ENCODE results near the gene LHPP.

LHPP gene

GRCh38 chr10:124448696-124449169, 12.9 kb upstream of the LHPP start:
- DNase-seq, result no peak

GRCh38 chr10:124449170-124450011, 12.2 kb upstream of the LHPP start:
- no peak for DNase-seq

DNA sequence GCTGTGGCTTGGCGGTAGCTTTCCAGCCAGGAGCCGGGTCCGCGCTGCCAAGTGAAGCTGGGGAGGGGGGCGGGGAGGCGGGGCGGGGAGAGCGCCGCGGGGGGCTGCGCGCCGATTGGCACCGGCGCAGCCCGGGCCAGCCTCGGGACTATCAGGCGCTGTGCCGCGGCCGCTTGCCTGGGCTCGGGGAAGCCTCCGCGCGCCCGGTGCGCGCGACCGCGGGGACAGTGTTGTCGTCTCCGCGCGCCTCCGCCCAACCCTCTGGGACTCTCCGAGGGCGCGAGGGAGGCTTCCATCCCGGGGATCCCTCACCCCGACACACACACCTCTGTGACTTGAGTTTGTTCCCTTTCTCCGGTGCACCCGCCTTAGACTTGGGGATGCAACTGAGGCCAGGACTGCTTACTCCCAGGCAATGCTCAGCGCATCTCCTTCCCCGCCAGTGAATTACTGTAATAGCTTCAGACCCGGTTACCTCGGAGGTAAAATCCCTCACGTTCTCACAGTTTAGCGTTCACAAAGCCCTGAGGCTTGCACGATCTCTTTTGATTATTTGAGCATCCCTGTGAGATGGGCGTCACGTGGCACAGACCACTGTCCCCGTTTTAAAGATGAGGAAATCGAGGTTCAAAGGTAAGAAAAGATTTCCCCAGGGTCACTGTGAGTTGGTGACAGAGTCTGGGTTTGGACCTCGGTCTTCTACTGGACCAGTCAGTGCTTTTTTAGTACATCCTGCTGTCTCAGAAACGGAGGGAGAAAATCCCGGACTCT, 11.4 kb upstream of the LHPP start, which contains the start of gene NKX1-2:
NKX1-2 (minus strand) TSS at position 24 of the 771 bp plus-strand sequence. CDS start 92 bp downstream, outside the sequence.
- DNase-seq, result no peak

GRCh38 chr10:124450783-124451057, 10.9 kb upstream of the LHPP start:
- DNase-seq, result no peak

- no peak for DNase-seq
These were observed 10.3 kb upstream of the LHPP start for GRCh38 chr10:124451276-124451675.

DNA sequence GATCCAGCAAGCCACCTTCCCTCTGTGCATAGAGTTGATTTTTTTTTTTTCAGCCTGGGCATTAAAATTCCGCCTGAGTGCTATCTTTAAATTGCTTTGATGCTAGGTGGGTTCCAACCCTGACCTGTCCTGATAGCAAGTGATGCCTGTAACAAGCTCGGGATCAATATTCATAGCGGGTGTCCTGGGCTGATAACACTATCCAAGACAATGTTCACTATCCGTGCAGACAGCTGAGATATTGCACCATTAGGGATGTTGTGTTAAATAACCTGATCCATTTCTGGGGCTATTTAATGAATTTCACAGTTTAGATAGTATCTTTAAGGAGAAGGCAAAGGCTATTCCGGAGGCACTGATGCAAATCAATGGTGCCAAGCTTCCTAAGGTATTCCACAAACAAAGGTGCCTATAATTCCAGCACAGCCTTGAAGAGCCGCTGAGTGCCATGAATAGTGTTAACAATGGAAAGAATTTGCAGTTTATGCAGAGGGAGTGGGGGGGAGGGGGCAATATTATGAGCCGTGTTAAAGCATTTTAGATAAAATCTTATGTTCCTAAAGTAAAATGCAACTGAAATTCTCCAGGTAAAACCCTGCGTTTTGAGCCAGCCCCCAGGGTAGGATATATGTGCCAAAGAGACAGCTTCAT, 7.5 kb upstream of the LHPP start:
- no peak for DNase-seq

DNA sequence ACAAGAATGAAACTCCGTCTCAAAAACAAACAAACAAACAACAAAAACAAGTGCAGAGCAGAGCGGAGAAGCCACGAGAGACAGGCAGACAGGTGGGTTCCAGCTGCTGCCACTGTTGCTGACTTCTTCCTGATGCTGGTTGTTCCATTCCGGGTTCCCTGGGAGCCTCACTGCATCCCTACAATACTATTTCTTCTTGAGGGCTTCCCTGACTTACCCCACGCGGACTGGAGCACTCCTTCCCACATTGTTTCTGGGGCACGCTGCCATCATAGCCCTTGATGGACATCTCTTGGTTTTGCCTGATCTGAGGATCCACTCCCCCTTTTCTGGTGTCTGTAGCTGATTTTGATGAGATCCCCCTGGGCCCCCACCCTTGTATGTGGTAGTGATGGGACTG, 6.2 kb upstream of the LHPP start:
- DNase-seq, result no peak

DNA sequence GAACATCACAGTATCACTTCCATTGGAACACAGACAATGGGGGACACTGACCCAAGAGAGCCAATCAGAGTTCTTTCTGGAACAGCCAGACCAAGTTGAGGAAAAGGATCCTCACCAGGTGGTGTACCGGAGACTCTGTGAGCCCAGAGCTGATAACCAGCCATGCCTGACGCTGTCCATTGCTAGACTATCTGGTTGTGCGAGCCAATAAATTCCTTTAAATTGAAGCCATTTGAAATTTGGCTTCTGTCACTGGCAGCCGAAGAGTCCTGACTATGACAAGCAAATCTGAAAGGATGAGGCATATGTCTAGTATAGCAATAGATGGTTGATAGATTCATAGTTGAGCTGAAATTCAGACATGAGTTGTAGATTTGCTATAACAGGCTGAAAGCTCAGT, 3.1 kb upstream of the LHPP start:
- no peak for DNase-seq

GRCh38 chr10:124458889-124459288, 2.7 kb upstream of the LHPP start:
- DNase-seq, result no peak

GRCh38 chr10:124459395-124459794, 2.2 kb upstream of the LHPP start:
- no peak for DNase-seq

DNA sequence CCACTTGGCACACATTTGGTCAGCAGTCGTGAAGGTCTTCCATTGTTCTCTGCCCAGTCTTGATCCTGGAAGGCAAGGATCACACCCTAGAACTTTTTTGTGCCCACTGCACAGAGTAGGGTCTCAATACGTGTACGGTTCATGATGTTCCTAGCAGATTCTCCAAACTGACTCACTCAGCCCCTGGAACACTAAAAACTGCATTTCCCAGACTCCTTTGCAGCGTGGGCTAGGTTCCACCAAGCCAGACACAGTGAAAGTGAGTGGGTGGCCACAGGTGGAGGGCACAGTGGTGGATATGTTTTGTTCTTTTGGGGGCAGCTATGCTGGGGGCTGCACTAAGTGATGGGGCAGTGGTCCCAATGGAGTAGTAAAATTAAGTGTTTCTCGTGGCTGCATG, 1.5 kb upstream of the LHPP start:
- peak; percentile 36 for DNase-seq

- DNase-seq, result no peak
These were observed 699 bp downstream of the LHPP start for GRCh38 chr10:124462348-124462695.

DNA sequence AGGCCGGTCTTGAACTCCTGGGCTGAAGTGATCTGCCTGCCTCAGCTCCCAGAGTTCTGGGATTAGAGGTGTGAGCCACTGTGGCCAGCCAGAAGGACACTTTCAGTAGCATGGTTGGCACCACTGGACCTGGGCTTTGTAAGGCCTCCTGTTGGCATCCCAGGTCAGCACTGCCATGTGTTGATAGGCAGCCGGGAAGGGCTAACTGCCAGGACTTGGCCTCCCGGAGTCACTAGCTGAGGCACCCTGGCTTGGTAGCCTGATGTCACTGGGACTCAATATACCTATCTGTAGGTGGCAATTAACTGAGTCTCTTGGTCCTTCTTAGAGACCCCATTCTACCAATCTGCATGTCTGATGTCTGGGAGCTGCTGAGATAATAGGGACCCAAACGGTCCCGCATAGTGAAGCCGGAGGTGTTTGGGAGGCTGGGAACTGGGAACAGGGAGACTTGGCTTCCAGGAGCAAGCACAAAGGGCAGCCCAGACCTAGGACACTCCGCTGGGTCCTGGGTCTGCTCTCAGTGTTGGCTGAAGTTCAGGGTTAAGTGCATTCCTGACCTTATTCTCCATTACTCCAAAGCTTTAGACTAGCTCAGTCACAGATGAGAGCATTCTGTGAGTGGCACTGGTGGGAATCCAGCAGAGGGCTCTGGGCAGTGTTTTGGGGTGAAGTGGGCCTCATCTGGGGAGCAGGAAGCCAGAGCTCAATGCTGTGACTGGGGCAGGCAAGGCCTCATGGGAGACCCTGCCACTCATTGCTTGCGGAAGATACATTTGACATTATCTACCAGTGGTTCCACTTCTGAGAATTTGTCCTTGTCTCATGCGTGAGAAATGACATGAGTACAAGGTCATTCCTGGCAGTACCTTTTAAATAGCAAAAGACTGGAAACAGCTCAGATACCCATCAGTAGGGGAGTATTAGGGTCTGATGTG, 2.7 kb downstream of the LHPP start:
- no peak for DNase-seq

DNA sequence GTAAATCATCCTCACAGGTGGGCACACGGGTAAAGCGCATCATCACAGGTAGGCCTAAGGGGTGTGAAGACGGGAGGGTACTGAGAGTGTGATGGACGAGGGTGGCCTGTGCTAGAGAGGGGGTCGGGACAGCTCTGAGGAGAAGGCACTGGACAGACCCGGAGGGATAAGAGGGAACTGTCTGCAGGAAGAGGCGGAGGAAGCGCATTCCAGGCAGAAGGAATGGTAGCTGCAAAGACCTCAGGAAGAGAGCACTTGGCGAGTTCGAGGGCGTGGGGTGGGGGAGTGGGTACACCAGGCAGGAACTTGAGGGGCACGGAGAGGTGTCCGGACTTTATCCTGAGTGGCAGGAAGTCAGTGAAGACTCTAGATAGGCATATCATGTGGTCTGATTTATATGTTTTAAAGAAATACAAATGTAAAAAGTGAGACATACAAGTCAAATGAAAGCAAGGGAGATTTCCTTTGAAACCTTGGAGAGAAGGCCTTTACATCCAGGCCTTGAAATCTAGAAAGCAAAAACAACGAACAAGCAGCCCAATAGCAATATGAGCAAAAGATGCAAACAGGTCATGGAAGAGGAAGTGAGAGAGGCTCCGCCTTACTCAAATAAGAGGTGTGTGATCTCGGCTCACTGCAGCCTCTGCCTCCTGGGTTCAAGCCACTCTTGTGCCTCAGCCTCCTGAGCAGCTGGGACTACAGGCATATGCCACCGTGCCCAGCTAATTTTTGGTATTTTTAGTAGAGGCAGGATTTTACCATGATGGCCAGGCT, 3.6 kb downstream of the LHPP start:
- no peak for DNase-seq

DNA sequence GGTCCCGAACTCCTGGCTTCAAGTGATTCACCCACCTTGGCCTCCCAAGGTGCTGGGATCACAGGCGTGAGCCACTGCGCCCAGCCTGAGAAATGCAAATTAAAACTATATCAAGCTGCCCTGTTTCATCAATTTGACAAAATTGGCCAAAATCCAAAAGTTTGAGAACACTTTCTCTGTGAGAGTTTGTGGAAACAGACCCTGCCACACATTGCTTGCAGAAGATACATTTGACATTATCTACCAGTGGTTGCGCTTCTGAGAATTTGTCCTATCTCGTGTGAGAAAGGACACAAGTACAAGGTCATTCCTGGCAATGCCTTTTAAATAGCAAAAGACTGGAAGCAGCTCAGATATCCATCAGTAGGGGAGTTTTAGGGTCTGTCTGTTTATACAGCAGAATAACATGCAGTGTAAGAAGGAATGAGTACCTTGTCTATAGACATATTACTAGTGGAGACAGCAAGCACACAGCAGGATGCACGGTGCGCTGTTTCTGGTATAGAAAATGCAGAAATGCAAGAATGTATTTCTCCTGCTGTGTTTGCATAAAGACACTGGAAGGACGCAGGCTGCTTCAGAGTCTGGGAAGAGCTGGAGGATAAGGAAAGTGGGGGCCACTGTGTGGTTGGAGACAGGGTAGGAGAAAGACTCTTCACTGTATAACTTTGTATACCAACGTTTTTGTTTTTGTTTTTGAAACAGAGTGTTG, 4.3 kb downstream of the LHPP start:
- no peak for DNase-seq

- DNase-seq, result no peak
These were observed 5.5 kb downstream of the LHPP start for GRCh38 chr10:124467165-124467564.

DNA sequence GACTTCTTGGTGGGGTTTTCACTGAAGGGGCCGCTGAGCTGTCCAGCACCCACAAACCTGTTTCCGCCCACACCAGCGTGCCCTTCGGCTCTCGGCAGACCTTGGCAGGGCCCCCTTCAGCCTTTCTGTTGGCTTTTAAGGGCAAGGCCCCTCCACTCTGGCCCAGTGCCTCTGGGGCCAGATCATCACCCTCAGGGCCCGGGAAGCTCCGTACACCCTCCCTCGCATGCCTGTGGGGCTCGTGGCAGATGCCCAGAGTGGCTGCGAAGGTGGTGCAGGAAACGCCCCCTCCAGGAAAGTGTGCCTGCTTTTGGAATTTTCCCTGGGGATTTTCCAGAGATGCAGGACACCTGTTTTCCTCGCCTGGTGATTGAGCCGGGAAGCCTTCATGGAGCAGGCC, 7.0 kb downstream of the LHPP start:
- DNase-seq, result no peak

DNA sequence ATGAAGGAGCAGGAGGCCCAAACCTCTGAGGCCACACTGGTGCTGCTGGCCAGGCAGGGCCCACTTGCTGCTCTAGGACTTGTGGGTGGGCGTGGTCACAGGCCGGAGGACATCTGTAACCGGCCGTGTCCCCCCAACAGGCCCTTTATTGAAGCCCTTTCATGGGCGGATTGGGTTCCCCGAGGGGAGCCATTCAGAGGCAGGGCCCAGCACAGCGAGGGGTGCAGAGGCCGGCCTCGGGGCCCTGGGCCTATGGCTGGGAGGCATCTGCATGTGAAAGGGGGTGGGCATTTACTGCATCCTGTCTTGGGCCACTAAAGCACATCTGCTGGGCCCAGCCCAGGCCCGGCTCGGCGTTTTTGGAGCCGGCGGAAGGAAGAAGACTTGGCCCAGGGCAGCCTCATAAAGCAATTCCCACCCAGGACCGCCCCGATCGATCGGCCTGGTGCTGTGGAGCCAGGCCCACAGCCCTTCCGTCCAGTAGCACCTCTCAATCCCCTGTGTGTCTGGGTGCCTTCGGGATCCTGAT, 8.4 kb downstream of the LHPP start:
- DNase-seq, result no peak

DNA sequence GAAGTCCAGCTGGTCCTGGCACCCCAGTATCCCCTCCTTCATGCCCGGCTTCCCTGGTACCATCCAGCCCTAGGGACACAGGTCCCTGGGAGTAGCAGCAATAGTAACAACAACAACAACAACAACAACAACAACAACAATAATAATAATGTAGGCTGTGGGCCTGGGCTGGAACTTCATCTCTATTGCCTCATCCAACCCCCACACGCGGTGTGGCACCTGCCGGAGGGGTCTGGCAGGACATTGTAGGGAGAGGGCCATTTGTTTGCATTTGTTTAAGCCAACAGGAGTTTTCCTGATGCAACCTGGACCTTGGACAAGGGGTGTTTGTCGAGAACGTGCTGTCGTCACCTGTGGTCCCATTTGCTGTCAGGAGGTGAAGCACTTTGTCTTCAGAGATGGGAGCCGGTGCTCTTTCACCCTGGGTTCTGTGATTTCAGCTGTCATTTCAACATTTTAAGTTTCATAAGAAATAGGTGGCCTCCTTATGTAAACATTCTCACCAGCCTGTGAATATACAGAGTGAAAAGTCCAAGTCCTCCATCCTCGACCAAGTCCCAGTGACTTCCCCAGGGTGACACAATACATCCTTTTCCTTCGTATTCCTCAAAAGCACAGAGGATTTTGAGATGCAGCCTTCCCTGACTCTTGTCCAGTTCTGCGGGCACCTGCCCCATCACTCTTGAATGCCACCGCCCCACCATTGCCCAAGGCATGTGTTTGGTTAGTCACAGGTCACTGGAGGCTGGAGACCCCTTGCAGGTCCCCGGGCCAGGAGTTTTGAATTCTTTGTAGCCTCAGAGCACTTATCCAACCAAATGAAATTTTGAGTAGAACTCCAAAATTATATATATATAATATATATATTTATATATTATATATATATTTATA, 9.2 kb downstream of the LHPP start:
- DNase-seq, result no peak

GRCh38 chr10:124472071-124472470, 10.4 kb downstream of the LHPP start:
- DNase-seq, result no peak
